CD4-positive, alpha-beta memory T cell (primary cell): Measurements from ENCODE around the gene CFLAR. TPM values are rescaled to one million over a fixed set of nuclear protein-coding genes. Genes with fewer than 3 reads are reported as not detected.

Experiments
- CTCF ChIA-PET: fragments of 350-600 bp; sonication (Branson Sonifier 250); formaldehyde crosslinking; loops from one replicate; lab custom pipeline; 2021; ENCODE audit warnings: inconsistent platforms; ENCODE audit not compliant: partially characterized antibody; lab: Charles Lee
- POLR2A ChIA-PET: fragments of 350-600 bp; sonication (Branson Sonifier 250); formaldehyde crosslinking; loops from one replicate; lab custom pipeline; 2021; ENCODE audit not compliant: partially characterized antibody; lab: Charles Lee
- DNase-seq, 5 donors: peaks; one replicate each; pipeline versions ENCODE4 v3.0.0 to v3.0.0-alpha.2; 2020 to 2022; ENCODE audit warnings: mixed read lengths in 1 of 5
- H3K27ac ChIP-seq: one replicate; pipeline ENCODE4 v1.7.0; 2013; ENCODE audit warnings: low read depth, low read length
- H3K27me3 ChIP-seq: 2 replicates; pipeline ENCODE4 v1.7.0; 2013; ENCODE audit warnings: mild to moderate bottlenecking, low read length, moderate library complexity; ENCODE audit not compliant: insufficient read depth
- H3K36me3 ChIP-seq: 2 replicates; pipeline ENCODE4 v1.7.0; 2013; ENCODE audit warnings: mild to moderate bottlenecking, low read length, moderate library complexity; ENCODE audit not compliant: insufficient read depth
- H3K4me1 ChIP-seq: 2 replicates; pipeline ENCODE4 v1.7.0; 2013; ENCODE audit warnings: mild to moderate bottlenecking, low read length, moderate library complexity; ENCODE audit not compliant: insufficient read depth
- H3K4me3 ChIP-seq, 2 donors: one replicate each; pipeline ENCODE4 v1.7.0; 2013; ENCODE audit warnings: low read length in 2 of 2, mild to moderate bottlenecking in 1 of 2
- H3K9me3 ChIP-seq, 2 donors: one replicate each; pipeline ENCODE4 v1.7.0; 2013; ENCODE audit warnings: low read length in 2 of 2, control low read depth in 1 of 2; ENCODE audit not compliant: control insufficient read depth in 1 of 2
- H3K27ac Mint-ChIP-seq, 7 donors: one replicate each; pipeline ENCODE4 v1.8.0; 2020 to 2021; ENCODE audit warnings: mixed read lengths in 7 of 7, mild to moderate bottlenecking in 6 of 7, inconsistent platforms in 3 of 7, moderate library complexity in 3 of 7
- H3K27me3 Mint-ChIP-seq, 2 donors: one replicate each; pipeline ENCODE4 v1.8.0; 2020 to 2021; ENCODE audit warnings: mixed read lengths in 2 of 2
- H3K36me3 Mint-ChIP-seq, 2 donors: one replicate each; pipeline ENCODE4 v1.8.0; 2020 to 2021; ENCODE audit warnings: mixed read lengths in 2 of 2, inconsistent platforms in 1 of 2, mild to moderate bottlenecking in 1 of 2
- H3K4me1 Mint-ChIP-seq, 4 donors: one replicate each; pipeline ENCODE4 v1.8.0; 2020 to 2021; ENCODE audit warnings: mixed read lengths in 4 of 4, mild to moderate bottlenecking in 1 of 4
- H3K4me3 Mint-ChIP-seq, 8 donors: one replicate each; pipeline ENCODE4 v1.8.0; 2020 to 2021; ENCODE audit warnings: mixed read lengths in 8 of 8, mild to moderate bottlenecking in 7 of 8, moderate library complexity in 6 of 8, inconsistent platforms in 3 of 8
- H3K9me3 Mint-ChIP-seq, 8 donors: one replicate each; pipeline ENCODE4 v1.8.0; 2020 to 2021; ENCODE audit warnings: mixed read lengths in 8 of 8, mild to moderate bottlenecking in 5 of 8, inconsistent platforms in 3 of 8, moderate library complexity in 1 of 8
- intact Hi-C: fragments of 100-400 bp; cut with micrococcal nuclease; formaldehyde crosslinking; loops from one replicate; pipeline ENCODE4 v1.15.1; 2023
- polyA plus RNA-seq, 2 donors: library from polyadenylated mRNA; unstranded; fragments of 300-500 nt; fragmentation: Illumina TruSeq; gene quantifications; one replicate each; pipeline ENCODE4 v1.2.3, GENCODE V29; 2021
- total RNA-seq, 2 experiments: library from RNA; stranded (reverse); gene quantifications; one replicate each; pipeline ENCODE4 v1.2.3, GENCODE V29; 2021

The CFLAR gene
- total and polyA plus RNA-seq, 4 experiments from 2014 or later = 127 to 235 (median 188) TPM

- Histone ChIP-seq H3K4me3 (no peak overlapping the region), H3K36me3 (peaks cover 65% of the 10 kb centered on the region), H3K4me1 (peaks cover 36% of the 10 kb centered on the region), H3K9me3 (no peaks in the 10 kb centered on the region), H3K27me3 (no peaks in the 10 kb centered on the region), H3K27ac (no peak overlapping the region)
- Mint-ChIP-seq H3K4me1 (peaks cover 21 to 35% (median 25%) of the 10 kb centered on the region in 4 donors), H3K27me3 (no peaks in the 10 kb centered on the region), H3K4me3 (no peak overlapping the region), H3K27ac (peak overlapping the region in 2 of 7 donors; percentile 7 to 66), H3K9me3 (no peaks in the 10 kb centered on the region), H3K36me3 (peaks cover 59 to 78% of the 10 kb centered on the region in 2 donors)
- intact Hi-C loops = loop anchor here (5.0 kb wide), 1 partner anchor 194 kb away; the partner anchor contains the start of gene ORC2
- POLR2A ChIA-PET = interaction anchor here (4.5 kb wide), 1 partner anchor 40 kb away, joined by 48 read pairs; the partner anchor contains the start of gene CFLAR
- CTCF ChIA-PET = interaction anchor here (0.9 to 4.1 kb wide), 7 partner anchors 12 to 570 kb away, joined by 3 to 15 read pairs (median 8); partner anchors contain the start of genes AOX1 and CASP10
- no peak for DNase-seq
Measured at GRCh38 chr2:201156036-201156435, 40.1 kb downstream of the CFLAR start.

DNA sequence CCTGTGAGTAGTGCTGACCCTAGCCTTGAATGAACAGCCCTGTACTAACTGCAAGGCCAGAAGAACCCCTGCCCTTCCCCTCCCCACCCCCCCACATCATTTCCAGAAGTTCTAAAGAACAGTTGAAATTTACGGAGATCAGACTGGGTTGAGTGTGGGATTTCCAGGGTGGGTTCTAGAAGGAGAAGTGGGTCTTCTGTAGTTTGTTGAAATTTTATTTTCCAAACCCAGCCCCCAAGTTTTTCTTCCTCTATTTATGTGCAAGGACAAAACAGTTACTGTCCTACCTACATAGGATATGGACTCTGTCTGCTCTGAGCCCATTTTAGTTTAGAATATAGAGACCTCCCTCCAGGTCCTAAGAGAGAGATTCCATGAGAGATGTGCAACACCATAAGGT lies 40.7 kb downstream of the CFLAR start:
- no peak overlapping the region for H3K4me3 ChIP-seq
- H3K27me3 ChIP-seq = no peaks in the 10 kb centered on the region
- Mint-ChIP-seq H3K36me3 (peaks cover 54 to 73% of the 10 kb centered on the region in 2 donors), H3K4me3 (no peak overlapping the region), H3K27me3 (no peaks in the 10 kb centered on the region), H3K27ac (peak overlapping the region in 2 of 7 donors; percentile 17 to 95), H3K4me1 (peaks cover 15 to 28% (median 19%) of the 10 kb centered on the region in 4 donors), H3K9me3 (no peaks in the 10 kb centered on the region)
- intact Hi-C loops = loop anchor here (5.0 kb wide), 1 partner anchor 194 kb away; the partner anchor contains the start of gene ORC2
- no peak overlapping the region for H3K27ac ChIP-seq
- POLR2A ChIA-PET = interaction anchor here (2.1 to 5.0 kb wide), 2 partner anchors 26 to 40 kb away, joined by 27 to 127 read pairs; partner anchors contain the start of gene CFLAR
- no peak for DNase-seq
- H3K9me3 ChIP-seq = no peaks in the 10 kb centered on the region
- CTCF ChIA-PET = interaction anchor here (2.4 to 7.0 kb wide), 6 partner anchors 21 to 250 kb away, joined by 8 to 107 read pairs (median 24); partner anchors contain the start of genes CFLAR and HYCC2
- peaks cover 66% of the 10 kb centered on the region for H3K36me3 ChIP-seq
- peaks cover 30% of the 10 kb centered on the region for H3K4me1 ChIP-seq

DNA sequence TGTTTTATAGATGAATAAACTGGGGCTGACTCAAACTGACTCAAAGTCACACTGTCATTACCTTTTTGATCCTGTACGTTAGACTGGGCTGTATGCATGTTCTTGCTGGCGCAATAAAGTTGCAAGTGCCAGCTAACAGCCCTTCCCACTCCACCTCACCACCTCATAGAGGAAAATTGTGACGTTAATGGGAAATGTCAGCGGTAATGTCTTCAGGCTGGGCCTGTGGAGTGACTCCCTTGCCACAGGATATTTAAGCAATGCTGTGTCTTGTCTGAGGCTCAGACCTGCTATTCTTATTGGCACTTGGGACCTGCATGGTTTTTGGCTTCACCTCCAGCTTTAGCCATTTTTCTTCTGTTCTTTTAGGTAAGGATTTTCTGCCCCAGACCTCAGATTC lies 41.7 kb downstream of the CFLAR start:
- Histone ChIP-seq H3K4me3 (no peak overlapping the region), H3K27ac (peak overlapping the region; percentile 44), H3K9me3 (no peaks in the 10 kb centered on the region), H3K4me1 (peaks cover 23% of the 10 kb centered on the region), H3K36me3 (peaks cover 70% of the 10 kb centered on the region), H3K27me3 (no peaks in the 10 kb centered on the region)
- Mint-ChIP-seq H3K9me3 (no peaks in the 10 kb centered on the region), H3K27me3 (no peaks in the 10 kb centered on the region), H3K36me3 (peaks cover 56 to 77% of the 10 kb centered on the region in 2 donors), H3K4me1 (peaks cover 9 to 26% (median 19%) of the 10 kb centered on the region in 4 donors), H3K4me3 (peak overlapping the region in 3 of 8 donors; percentile 26 to 52 (median 30)), H3K27ac (peak overlapping the region; percentile 69 to 95 (median 89))
- DNase-seq = no peak
- intact Hi-C loops = loop anchor here (1.0 to 5.0 kb wide), 7 partner anchors 20 to 444 kb away; partner anchors contain the start of genes HYCC2 and ORC2
- CTCF ChIA-PET = interaction anchor here (0.6 to 7.0 kb wide), 34 partner anchors 10 to 444 kb away, joined by 3 to 107 read pairs (median 5); partner anchors contain the start of genes CASP10, CFLAR, HYCC2 and NIF3L1
- POLR2A ChIA-PET = interaction anchor here (0.7 to 5.0 kb wide), 20 partner anchors 9 to 294 kb away, joined by 3 to 127 read pairs (median 6); partner anchors contain the start of genes CFLAR, CLK1, HYCC2 and NDUFB3

- H3K4me1 ChIP-seq = peaks cover 19% of the 10 kb centered on the region
- H3K4me3 ChIP-seq = no peak overlapping the region
- POLR2A ChIA-PET = interaction anchor here (0.5 to 5.0 kb wide), 21 partner anchors 9 to 294 kb away, joined by 3 to 127 read pairs (median 5); partner anchors contain the start of genes CFLAR, CLK1, HYCC2 and NDUFB3
- Mint-ChIP-seq H3K27ac (peak overlapping the region; percentile 69 to 95 (median 89)), H3K9me3 (no peaks in the 10 kb centered on the region), H3K4me1 (peaks cover 9 to 23% (median 16%) of the 10 kb centered on the region in 4 donors), H3K4me3 (peak overlapping the region in 3 of 8 donors; percentile 26 to 52 (median 30)), H3K27me3 (no peaks in the 10 kb centered on the region), H3K36me3 (peaks cover 56 to 77% of the 10 kb centered on the region in 2 donors)
- H3K36me3 ChIP-seq = peaks cover 70% of the 10 kb centered on the region
- peak; percentile 64 to 75 (median 68) for DNase-seq
- H3K27ac ChIP-seq = peak overlapping the region; percentile 44
- H3K27me3 ChIP-seq = no peaks in the 10 kb centered on the region
- intact Hi-C loops = loop anchor here (1.0 to 5.0 kb wide), 7 partner anchors 19 to 445 kb away; partner anchors contain the start of genes HYCC2 and ORC2
- CTCF ChIA-PET = interaction anchor here (0.6 to 7.0 kb wide), 36 partner anchors 10 to 445 kb away, joined by 3 to 107 read pairs (median 5); partner anchors contain the start of genes CASP10, CFLAR, HYCC2 and NIF3L1
- no peaks in the 10 kb centered on the region for H3K9me3 ChIP-seq
Measured at GRCh38 chr2:201158111-201158929, 42.4 kb downstream of the CFLAR start.

GRCh38 chr2:201164166-201164565 lies 48.2 kb downstream of the CFLAR start:
- CTCF ChIA-PET = no interaction called here
- DNase-seq = no peak
- peak overlapping the region in 2 of 7 donors; percentile 35 to 59 for H3K27ac Mint-ChIP-seq

DNA sequence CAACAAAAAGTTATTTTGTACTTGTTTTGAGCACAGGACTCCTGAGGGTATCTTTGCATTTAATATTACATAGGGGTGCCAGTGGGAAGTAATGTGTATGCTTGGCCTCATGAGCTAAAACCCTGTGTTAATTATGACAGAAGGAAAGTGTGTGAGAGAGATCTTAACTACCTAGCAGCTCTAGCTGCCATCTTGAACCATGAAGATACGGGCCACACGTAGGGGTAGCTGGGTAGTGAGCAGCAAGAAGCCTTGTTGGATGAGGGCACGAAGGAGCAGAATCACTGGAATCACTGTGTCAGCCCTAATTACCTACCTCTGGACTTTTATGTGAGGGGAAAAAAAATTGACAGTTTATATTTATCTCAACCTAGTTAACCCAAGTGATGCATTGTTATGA lies 51.6 kb downstream of the CFLAR start:
- Histone ChIP-seq H3K27me3 (no peaks in the 10 kb centered on the region), H3K4me3 (no peak overlapping the region), H3K36me3 (peaks cover 31% of the 10 kb centered on the region), H3K4me1 (no peaks in the 10 kb centered on the region), H3K9me3 (peaks cover 0 to 10% of the 10 kb centered on the region in 2 donors), H3K27ac (no peak overlapping the region)
- no peak for DNase-seq
- H3K9me3 Mint-ChIP-seq = peaks cover 2 to 52% (median 41%) of the 10 kb centered on the region in 8 donors
- H3K4me1 Mint-ChIP-seq = peaks cover 0 to 6% (median 4%) of the 10 kb centered on the region in 4 donors
- peak overlapping the region in 2 of 7 donors; percentile 18 to 38 for H3K27ac Mint-ChIP-seq
- H3K4me3 Mint-ChIP-seq = no peak overlapping the region
- POLR2A ChIA-PET = interaction anchor here (1.0 to 2.1 kb wide), 3 partner anchors 9 to 41 kb away, joined by 3 to 7 read pairs (median 3); no protein-coding TSS in a partner anchor
- intact Hi-C loops = no loop called here
- CTCF ChIA-PET = interaction anchor here (1.1 to 1.2 kb wide), 2 partner anchors 49 to 65 kb away, joined by 3 to 4 read pairs; no protein-coding TSS in a partner anchor
- peaks cover 48 to 50% of the 10 kb centered on the region in 2 donors for H3K36me3 Mint-ChIP-seq
- H3K27me3 Mint-ChIP-seq = no peaks in the 10 kb centered on the region

More at GRCh38 chr2:201164166-201164565, 48.2 kb downstream of the CFLAR start:
- Histone ChIP-seq H3K9me3 (no peaks in the 10 kb centered on the region), H3K27ac (no peak overlapping the region), H3K36me3 (peaks cover 54% of the 10 kb centered on the region), H3K4me1 (no peaks in the 10 kb centered on the region), H3K27me3 (no peaks in the 10 kb centered on the region), H3K4me3 (no peak overlapping the region)
- Mint-ChIP-seq H3K36me3 (peaks cover 69 to 71% of the 10 kb centered on the region in 2 donors), H3K4me1 (peaks cover 0 to 8% (median 3%) of the 10 kb centered on the region in 4 donors), H3K9me3 (peaks cover 2 to 22% (median 17%) of the 10 kb centered on the region in 8 donors), H3K4me3 (no peak overlapping the region), H3K27me3 (no peaks in the 10 kb centered on the region)
- intact Hi-C loops = no loop called here
- POLR2A ChIA-PET = no interaction called here
